GM12873 (cell line): ENCODE data around the gene SULT1A2.

Source experiments
- CTCF ChIP-seq: IDR thresholded peaks from 2 replicates; pipeline ENCODE4 v1.5.1; 2012; ENCODE audit warnings: low read depth, mild to moderate bottlenecking, moderate library complexity, low read length, control low read depth; ENCODE audit not compliant: insufficient read depth; ENCODE audit errors: missing control alignments

SULT1A2 gene

GRCh38 chr16:28567292-28567691, 29.6 kb downstream of the SULT1A2 start:
- TF ChIP-seq CTCF, result no peak

- TF ChIP-seq CTCF, result no peak
Observed at GRCh38 chr16:28563218-28563617, 33.6 kb downstream of the SULT1A2 start.

- no peak for TF ChIP-seq CTCF
Observed at GRCh38 chr16:28562199-28562598, 34.7 kb downstream of the SULT1A2 start.

- no peak for TF ChIP-seq CTCF
Observed at GRCh38 chr16:28561557-28562187, 35.2 kb downstream of the SULT1A2 start.

- no peak for TF ChIP-seq CTCF
Observed at GRCh38 chr16:28558456-28558855, 38.4 kb downstream of the SULT1A2 start.

GRCh38 chr16:28556914-28557320, 39.9 kb downstream of the SULT1A2 start:
- TF ChIP-seq CTCF, result no peak

GRCh38 chr16:28555561-28555960, 41.3 kb downstream of the SULT1A2 start:
- no peak for TF ChIP-seq CTCF
